ENCODE results near the gene PITPNC1.
"Not testable (repeated sequence)": the region's sequence is repeated elsewhere in the genome, so short reads cannot be mapped to it uniquely, and the experiment has no call there.

PITPNC1 gene

GRCh38 chr17:67491009-67491680 is 114.1 kb downstream of the PITPNC1 start:
- no peak for DNase-seq

GRCh38 chr17:67491681-67492024 is 114.6 kb downstream of the PITPNC1 start:
- DNase-seq, result no peak

GRCh38 chr17:67492251-67492740 is 115.2 kb downstream of the PITPNC1 start:
- DNase-seq, result no peak

- DNase-seq, result no peak
These were observed 115.9 kb downstream of the PITPNC1 start for GRCh38 chr17:67492824-67493517.

GRCh38 chr17:67493812-67494211 is 116.7 kb downstream of the PITPNC1 start:
- DNase-seq, result no peak

GRCh38 chr17:67495534-67495933 is 118.5 kb downstream of the PITPNC1 start:
- DNase-seq, result not testable (repeated sequence)

- DNase-seq, result no peak
These were observed 119.2 kb downstream of the PITPNC1 start for GRCh38 chr17:67496286-67496685.

- no peak for DNase-seq
These were observed 122.6 kb downstream of the PITPNC1 start for GRCh38 chr17:67499685-67500084.

- no peak for DNase-seq
These were observed 123.2 kb downstream of the PITPNC1 start for GRCh38 chr17:67500261-67500660.

GRCh38 chr17:67500677-67501300 is 123.7 kb downstream of the PITPNC1 start:
- DNase-seq, result no peak

GRCh38 chr17:67502151-67502550 is 125.1 kb downstream of the PITPNC1 start:
- DNase-seq, result no peak

- no peak for DNase-seq
These were observed 126.1 kb downstream of the PITPNC1 start for GRCh38 chr17:67503184-67503583.

GRCh38 chr17:67503739-67504138 is 126.7 kb downstream of the PITPNC1 start:
- no peak for DNase-seq

GRCh38 chr17:67504182-67504581 is 127.1 kb downstream of the PITPNC1 start:
- no peak for DNase-seq

- no peak for DNase-seq
These were observed 129.9 kb downstream of the PITPNC1 start for GRCh38 chr17:67506966-67507365.

- no peak for DNase-seq
These were observed 132.6 kb downstream of the PITPNC1 start for GRCh38 chr17:67509390-67510287.

- no peak for DNase-seq
These were observed 133.9 kb downstream of the PITPNC1 start for GRCh38 chr17:67511012-67511411.

- no peak for DNase-seq
These were observed 134.7 kb downstream of the PITPNC1 start for GRCh38 chr17:67511804-67512203.

- no peak for DNase-seq
These were observed 137.9 kb downstream of the PITPNC1 start for GRCh38 chr17:67514998-67515397.

- DNase-seq, result no peak
These were observed 138.5 kb downstream of the PITPNC1 start for GRCh38 chr17:67515490-67516083.

- DNase-seq, result not testable (repeated sequence)
These were observed 139.5 kb downstream of the PITPNC1 start for GRCh38 chr17:67516571-67516970.

GRCh38 chr17:67517325-67517724 is 140.2 kb downstream of the PITPNC1 start:
- DNase-seq, result no peak

- DNase-seq, result no peak
These were observed 141.8 kb downstream of the PITPNC1 start for GRCh38 chr17:67518876-67519275.

All from NCI-H345 (cell line).